Hepatocyte (in vitro differentiated cells): ENCODE data around the gene CD2. TPM values are rescaled to one million over a fixed set of nuclear protein-coding genes. Genes with fewer than 3 reads are reported as not detected.

Experiments
- DNase-seq: peaks from one replicate; pipeline ENCODE4 v3.0.0-alpha.2; 2016; ENCODE audit warnings: low spot score
- H2AFZ ChIP-seq: fragments of 200-600 bp; sonication (generic); 2 replicates; pipeline ENCODE4 v1.6.0; 2016; ENCODE audit warnings: antibody characterized with exemption, mild to moderate bottlenecking
- H3K27ac ChIP-seq: fragments of 200-600 bp; sonication (generic); 2 replicates; pipeline ENCODE4 v1.5.1; 2016; ENCODE audit warnings: mild to moderate bottlenecking
- H3K27me3 ChIP-seq: fragments of 200-600 bp; sonication (generic); 2 replicates; pipeline ENCODE4 v1.6.1; 2016
- H3K36me3 ChIP-seq: fragments of 200-600 bp; sonication (generic); replicated peaks from 2 replicates; pipeline ENCODE4 v1.5.1; 2016; ENCODE audit warnings: low read depth; ENCODE audit not compliant: insufficient read depth
- H3K4me1 ChIP-seq: fragments of 200-600 bp; sonication (generic); 2 replicates; pipeline ENCODE4 v1.5.1; 2016; ENCODE audit warnings: mild to moderate bottlenecking, moderate library complexity; ENCODE audit not compliant: insufficient read depth
- H3K4me2 ChIP-seq: fragments of 200-600 bp; sonication (generic); 2 replicates; pipeline ENCODE4 v1.6.0; 2016
- H3K4me3 ChIP-seq: fragments of 200-600 bp; sonication (generic); 2 replicates; pipeline ENCODE4 v1.5.1; 2016; ENCODE audit warnings: mild to moderate bottlenecking
- H3K79me2 ChIP-seq: fragments of 200-600 bp; sonication (generic); 2 replicates; pipeline ENCODE4 v1.6.0; 2017; ENCODE audit warnings: mild to moderate bottlenecking
- H3K9me2 ChIP-seq: fragments of 200-600 bp; sonication (generic); replicated peaks from 2 replicates; pipeline ENCODE4 v1.6.0; 2017; ENCODE audit warnings: mild to moderate bottlenecking; ENCODE audit not compliant: insufficient read depth
- H3K9me3 ChIP-seq: fragments of 200-600 bp; sonication (generic); 2 replicates; pipeline ENCODE4 v1.5.1; 2016; ENCODE audit warnings: low read depth, mild to moderate bottlenecking
- H4K20me1 ChIP-seq: fragments of 200-600 bp; sonication (generic); 2 replicates; pipeline ENCODE4 v1.6.0; 2016; ENCODE audit warnings: mild to moderate bottlenecking; ENCODE audit not compliant: insufficient read depth, poor library complexity, severe bottlenecking
- EZH2 ChIP-seq: fragments of 200-600 bp; sonication (generic); IDR thresholded peaks from 2 replicates; pipeline ENCODE4 v1.6.1; 2016; ENCODE audit warnings: antibody characterized with exemption, mild to moderate bottlenecking, borderline replicate concordance
- EZH2phosphoT487 ChIP-seq: fragments of 200-600 bp; sonication (generic); IDR thresholded peaks from one replicate; pipeline ENCODE4 v1.6.1; 2018; ENCODE audit warnings: antibody characterized with exemption, mild to moderate bottlenecking, low read depth, moderate library complexity; ENCODE audit not compliant: unreplicated experiment, severe bottlenecking
- WGBS: methylation state at CpG from one replicate; pipeline ENCODE4 v1.1.6; 2016; ENCODE audit warnings: low lambda C conversion rate; ENCODE audit errors: missing lambda C conversion rate; 5-methylcytosine and 5-hydroxymethylcytosine counted together
- polyA plus RNA-seq: library from polyadenylated mRNA; unstranded; fragments of >200 nt; fragmentation: Nextera tagmentation; extraction: Ambion mirVana; gene quantifications from 2 replicates; pipeline ENCODE4 v1.2.1, GENCODE V29; 2016
- total RNA-seq: library from RNA; depleted of rRNA; stranded (reverse); fragments of >200 nt; gene quantifications from 2 replicates; pipeline ENCODE4 v1.2.3, GENCODE V29; 2014
- TF ChIP-seq, protein P1 (sequence below): fragments of 200-600 bp; sonication (generic); IDR thresholded peaks from 2 replicates; pipeline ENCODE4 v1.5.1; 2016; ENCODE audit warnings: antibody characterized with exemption, mild to moderate bottlenecking; ENCODE audit not compliant: poor library complexity

The CD2 gene
- total and polyA plus RNA-seq, 2 experiments from 2014 or later: 0.08 to 0.13 TPM

DNA sequence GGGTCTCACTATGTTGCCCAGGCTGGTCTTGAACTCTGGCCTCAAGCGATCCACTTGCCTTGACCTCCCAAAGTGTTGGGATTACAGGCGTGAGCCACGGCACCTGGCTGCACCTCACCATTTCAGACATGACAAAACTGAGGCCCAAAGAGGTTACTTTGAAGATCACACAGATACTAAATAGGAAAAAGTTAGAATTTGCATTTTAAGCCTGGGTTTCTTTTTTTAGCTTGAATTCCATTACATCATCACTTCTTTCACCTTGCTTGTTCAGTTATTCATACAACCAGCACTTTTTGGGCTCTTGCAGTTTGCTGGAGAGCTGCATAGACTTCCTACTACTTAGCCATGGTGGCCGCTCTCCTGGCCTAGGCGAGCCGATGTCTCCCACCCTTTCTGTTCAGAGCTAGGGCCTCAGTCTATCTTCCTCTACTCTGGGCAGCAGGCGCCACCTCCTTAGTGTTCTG lies 16.3 kb upstream of the CD2 start:
- Histone ChIP-seq H3K9me3 (no peaks in the 10 kb centered on the region), H3K4me1 (no peaks in the 10 kb centered on the region), H2AFZ (no peak overlapping the region), H3K4me3 (no peak overlapping the region), H3K4me2 (no peak overlapping the region), H3K79me2 (no peaks in the 10 kb centered on the region), H4K20me1 (no peaks in the 10 kb centered on the region), H3K9me2 (no peaks in the 10 kb centered on the region), H3K36me3 (no peaks in the 10 kb centered on the region), H3K27ac (no peak overlapping the region), H3K27me3 (no peaks in the 10 kb centered on the region)
- WGBS: 96% methylated on average over 7 of the region's 7 CpGs
- no peak for DNase-seq
- TF ChIP-seq, protein P1, sequence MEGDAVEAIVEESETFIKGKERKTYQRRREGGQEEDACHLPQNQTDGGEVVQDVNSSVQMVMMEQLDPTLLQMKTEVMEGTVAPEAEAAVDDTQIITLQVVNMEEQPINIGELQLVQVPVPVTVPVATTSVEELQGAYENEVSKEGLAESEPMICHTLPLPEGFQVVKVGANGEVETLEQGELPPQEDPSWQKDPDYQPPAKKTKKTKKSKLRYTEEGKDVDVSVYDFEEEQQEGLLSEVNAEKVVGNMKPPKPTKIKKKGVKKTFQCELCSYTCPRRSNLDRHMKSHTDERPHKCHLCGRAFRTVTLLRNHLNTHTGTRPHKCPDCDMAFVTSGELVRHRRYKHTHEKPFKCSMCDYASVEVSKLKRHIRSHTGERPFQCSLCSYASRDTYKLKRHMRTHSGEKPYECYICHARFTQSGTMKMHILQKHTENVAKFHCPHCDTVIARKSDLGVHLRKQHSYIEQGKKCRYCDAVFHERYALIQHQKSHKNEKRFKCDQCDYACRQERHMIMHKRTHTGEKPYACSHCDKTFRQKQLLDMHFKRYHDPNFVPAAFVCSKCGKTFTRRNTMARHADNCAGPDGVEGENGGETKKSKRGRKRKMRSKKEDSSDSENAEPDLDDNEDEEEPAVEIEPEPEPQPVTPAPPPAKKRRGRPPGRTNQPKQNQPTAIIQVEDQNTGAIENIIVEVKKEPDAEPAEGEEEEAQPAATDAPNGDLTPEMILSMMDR: no peak
- TF ChIP-seq EZH2phosphoT487: no peak
- no peak for TF ChIP-seq EZH2

- TF ChIP-seq EZH2 (no peak), EZH2phosphoT487 (no peak)
- TF ChIP-seq, protein P1: no peak
- H4K20me1 ChIP-seq: no peaks in the 10 kb centered on the region
- DNase-seq: no peak
Measured at GRCh38 chr1:116738673-116739370, 15.4 kb upstream of the CD2 start.

DNA sequence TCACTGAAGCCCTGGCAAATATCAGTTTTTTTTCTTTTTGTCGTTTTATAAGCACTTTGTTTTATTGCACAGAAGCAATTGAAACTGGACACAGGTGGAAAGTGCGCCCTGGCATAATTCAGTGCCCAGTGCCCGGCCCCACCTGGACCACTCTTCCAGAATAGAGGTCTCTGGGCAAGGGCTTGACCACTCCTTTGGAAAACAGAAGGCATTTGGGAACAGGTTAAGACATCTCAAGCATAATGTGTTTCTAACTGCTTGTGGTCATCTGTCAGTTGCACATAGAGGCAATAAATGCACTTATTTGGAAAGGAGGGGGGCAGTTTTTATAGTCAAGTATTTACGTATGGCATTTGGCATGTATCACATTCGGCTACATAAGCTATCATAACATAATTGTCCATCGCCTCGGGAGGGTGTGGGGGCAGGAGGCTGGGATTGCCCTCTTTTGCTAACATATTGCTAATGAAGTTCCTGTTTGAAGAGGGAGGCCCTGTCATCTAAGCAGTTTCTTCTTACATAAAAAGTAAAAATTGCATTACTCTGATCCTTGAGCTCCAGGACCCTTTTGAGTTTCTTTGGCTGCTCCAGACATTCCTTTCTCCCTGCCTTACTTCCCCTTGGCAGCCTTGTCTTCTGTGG lies 14.7 kb upstream of the CD2 start:
- no peaks in the 10 kb centered on the region for H3K9me2 ChIP-seq
- H3K79me2 ChIP-seq: no peaks in the 10 kb centered on the region
- H3K4me3 ChIP-seq: no peak overlapping the region
- H2AFZ ChIP-seq: no peak overlapping the region
- H4K20me1 ChIP-seq: no peaks in the 10 kb centered on the region
- no peak overlapping the region for H3K27ac ChIP-seq
- TF ChIP-seq, protein P1: no peak
- no peak for TF ChIP-seq EZH2phosphoT487
- no peaks in the 10 kb centered on the region for H3K36me3 ChIP-seq
- H3K4me1 ChIP-seq: no peaks in the 10 kb centered on the region
- 80% methylated on average over 7 of the region's 7 CpGs for WGBS
- no peak for DNase-seq
- H3K4me2 ChIP-seq: no peak overlapping the region
- no peaks in the 10 kb centered on the region for H3K9me3 ChIP-seq
- H3K27me3 ChIP-seq: no peaks in the 10 kb centered on the region

More at GRCh38 chr1:116738673-116739370, 15.4 kb upstream of the CD2 start:
- Histone ChIP-seq H3K9me3 (no peaks in the 10 kb centered on the region), H2AFZ (no peak overlapping the region), H3K79me2 (no peaks in the 10 kb centered on the region), H3K9me2 (no peaks in the 10 kb centered on the region), H3K4me1 (no peaks in the 10 kb centered on the region), H3K4me2 (no peak overlapping the region), H3K27ac (no peak overlapping the region), H3K4me3 (no peak overlapping the region), H3K36me3 (no peaks in the 10 kb centered on the region), H3K27me3 (no peaks in the 10 kb centered on the region)
- 87% methylated on average over 9 of the region's 9 CpGs for WGBS
